GM19467 (cell line): ENCODE measurements around the gene TAF3.

Experiments
- ATAC-seq: cut with Tn5 transposase; IDR thresholded peaks from one replicate; pipeline ENCODE4 v1.9.1; 2021; ENCODE audit warnings: mild to moderate bottlenecking, moderate library complexity; ENCODE audit not compliant: unreplicated experiment

Gene TAF3

GRCh38 chr10:8043569-8044306 lies 225.4 kb downstream of the TAF3 start:
- no peak for ATAC-seq

- no peak for ATAC-seq
Measured at GRCh38 chr10:8044331-8044907, 226.1 kb downstream of the TAF3 start.

DNA sequence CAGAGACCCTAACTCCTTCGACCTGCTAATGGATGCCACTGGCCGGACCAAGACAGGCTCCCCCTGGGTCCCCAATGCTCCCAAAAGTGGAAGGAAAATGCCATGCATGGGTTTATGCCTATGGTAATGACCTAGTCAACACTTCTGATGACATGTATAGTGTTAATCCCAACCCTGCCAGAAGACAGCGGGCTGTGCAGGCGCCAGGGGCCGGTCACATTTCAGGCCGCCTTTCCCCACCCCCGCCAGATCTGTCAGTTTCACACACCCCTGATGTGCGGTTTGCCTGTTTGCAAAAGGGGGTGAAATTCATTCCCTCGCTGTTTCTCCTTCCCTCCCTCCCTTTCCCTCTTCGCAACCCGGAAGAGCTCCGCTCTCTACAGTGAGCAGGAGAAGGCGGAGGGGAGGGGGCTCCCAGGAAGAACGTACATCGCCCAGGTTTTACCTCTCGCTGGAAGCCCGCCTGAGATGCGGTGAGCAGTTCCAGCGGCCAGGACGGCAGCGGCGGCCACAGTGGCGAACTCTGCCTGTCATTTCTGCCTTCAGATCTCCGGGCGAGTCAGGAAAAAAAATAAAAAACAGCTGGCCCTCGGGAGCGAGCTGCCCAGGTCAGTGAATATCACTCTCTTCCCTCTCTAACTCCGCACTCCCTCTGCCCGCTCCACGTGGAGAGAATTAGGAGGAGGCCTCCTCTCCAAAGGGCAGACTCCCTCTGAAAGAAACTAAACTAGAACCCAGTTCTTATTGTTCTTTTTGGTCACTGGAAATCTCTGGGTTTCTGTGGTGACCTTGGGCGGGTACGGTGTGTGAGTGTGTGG lies 226.8 kb downstream of the TAF3 start:
- no peak for ATAC-seq

DNA sequence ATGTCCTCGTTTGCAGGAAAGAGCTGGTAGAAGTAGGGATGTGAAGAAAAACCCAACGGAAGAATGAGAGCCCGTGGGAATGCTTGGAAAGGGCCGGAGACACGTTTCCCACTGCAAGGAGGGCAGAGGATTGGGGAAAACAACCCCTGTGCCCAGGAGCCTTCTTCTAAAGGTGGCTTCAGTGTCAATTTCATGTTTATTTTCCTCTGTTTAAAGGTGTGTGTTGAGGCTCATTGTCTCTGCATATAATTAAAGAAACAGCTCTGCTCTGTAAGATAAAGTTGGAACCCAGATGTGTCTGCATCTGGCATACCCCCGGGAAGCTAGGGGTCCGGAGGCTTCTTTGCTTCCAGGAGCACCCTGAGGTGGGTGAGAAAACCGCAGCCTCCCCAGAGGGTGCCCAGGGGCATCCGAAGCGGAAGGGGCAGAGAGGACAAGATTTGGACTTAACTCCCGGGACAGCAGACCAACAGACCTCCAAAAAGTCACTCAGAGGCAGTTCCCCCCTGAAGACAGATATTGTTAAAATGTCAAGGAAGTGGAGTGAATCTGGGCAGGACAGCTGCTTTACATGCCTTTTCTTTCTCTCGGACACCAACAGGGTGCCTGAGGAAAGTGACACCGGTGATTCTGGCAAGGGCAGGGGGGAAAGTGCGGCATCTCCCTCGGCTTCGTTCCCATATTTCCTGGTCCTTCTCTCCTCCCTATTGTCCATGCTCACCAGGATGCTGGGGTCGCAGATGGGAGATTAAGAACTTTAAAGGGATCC lies 227.6 kb downstream of the TAF3 start:
- ATAC-seq: no peak

DNA sequence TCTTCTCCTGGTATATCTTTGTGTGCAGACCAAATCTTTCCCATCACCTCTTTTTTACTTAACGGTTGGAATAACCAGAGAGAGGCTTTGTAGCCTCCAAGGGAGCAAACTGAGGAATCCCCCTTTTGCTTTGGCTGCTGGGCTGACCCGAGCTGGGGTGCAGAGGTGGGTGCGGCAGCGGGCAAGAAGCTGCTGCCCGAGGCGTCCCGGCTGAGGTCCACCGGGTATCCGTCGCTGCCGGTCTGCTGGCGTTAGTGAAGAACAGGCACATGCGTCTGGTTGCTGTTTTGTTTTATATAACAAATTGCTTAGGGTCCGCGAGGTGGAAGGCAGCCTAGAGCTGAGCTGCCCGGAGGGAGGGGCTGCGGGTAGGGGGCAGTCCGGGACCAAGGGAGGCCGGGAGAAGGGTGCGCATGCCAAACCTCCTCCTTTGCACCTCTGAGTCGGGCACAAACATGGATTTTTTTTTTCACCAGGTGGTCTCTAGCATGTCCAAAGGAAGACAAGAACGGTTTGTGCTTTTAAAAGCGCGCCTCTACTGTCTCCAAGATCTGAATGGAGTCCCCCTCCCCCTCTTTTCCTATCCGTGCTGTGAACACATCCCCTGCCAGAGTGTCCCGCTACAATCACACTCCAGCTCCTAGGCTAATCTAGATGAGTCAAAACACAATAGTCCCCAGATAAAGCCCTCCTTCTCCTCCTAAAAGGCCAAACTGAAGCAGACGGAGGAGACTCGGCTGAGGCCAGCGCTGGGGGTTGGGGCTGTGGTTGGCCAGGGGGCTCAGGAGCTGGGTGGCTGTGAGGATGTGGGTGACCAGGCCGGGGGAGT lies 229.4 kb downstream of the TAF3 start:
- no peak for ATAC-seq

DNA sequence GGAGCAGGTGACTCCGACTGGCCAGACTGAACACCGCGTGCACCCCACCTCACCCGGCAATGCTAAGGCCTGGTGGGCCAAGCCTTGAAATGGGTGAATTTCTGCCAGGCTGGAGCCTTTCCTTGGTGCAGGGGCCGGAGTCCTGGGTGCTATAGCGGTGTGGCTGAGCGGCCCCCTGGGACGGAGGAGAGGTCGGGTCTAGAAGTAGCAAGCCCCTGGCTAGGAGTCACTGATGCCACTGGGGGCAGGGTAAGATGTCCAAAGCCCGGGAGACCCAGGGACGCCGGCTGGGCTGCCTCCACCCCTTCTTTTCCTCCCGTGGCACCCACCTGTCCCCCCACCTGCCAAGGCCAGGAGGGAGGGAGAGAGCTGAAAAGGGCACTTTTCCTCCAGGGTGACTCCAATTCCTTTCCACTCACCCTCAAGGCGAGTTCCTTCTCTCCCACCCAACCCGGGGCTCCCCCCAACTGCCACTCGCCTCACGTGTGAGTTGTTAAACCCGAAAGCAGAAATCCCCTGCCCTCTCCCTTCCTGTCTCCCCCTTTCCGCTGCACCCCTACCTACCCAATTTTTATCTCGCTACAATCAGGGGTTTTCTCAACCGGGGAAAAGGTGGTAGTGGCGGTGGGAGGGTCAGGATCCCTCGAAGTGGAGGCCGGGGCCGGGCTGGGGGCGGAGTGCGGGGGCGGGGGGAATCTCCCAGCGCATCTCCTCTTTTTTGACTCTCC lies 230.1 kb downstream of the TAF3 start:
- no peak for ATAC-seq

- no peak for ATAC-seq
Measured at GRCh38 chr10:8049045-8049864, 230.9 kb downstream of the TAF3 start.

DNA sequence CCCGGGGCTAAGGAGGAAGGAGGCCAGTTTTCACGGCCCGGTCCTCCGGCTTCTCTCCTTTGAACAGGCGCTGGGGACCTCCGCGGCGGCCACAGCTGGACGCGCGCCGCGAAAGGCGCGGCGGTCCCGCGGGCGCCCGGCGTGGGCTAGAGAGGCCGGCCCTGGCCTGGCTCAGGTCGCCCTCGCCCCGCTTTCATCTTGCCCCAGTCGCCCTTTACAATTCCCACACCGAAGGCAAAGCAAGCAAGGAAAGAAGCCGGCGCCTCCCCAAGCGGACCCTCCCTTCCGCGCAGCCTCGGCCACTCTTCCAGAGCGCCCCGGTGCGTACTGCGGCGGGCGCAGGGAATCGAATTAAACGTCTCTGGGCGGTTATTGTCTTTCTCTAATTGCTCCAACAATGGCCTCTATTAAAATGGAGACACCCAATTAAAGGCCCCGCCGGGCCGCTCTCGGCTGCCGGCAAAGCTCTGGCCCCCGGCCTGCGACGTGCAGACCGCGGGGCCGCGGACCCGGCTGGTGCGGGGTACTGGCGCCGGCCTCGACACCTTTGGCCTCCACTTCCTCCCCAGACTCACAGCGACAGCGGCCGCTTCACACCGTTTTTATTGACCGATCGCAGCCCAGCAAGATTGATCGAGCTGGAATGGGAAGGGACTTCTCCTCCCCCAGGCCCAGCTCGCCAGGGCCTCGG lies 231.7 kb downstream of the TAF3 start:
- ATAC-seq: no peak

DNA sequence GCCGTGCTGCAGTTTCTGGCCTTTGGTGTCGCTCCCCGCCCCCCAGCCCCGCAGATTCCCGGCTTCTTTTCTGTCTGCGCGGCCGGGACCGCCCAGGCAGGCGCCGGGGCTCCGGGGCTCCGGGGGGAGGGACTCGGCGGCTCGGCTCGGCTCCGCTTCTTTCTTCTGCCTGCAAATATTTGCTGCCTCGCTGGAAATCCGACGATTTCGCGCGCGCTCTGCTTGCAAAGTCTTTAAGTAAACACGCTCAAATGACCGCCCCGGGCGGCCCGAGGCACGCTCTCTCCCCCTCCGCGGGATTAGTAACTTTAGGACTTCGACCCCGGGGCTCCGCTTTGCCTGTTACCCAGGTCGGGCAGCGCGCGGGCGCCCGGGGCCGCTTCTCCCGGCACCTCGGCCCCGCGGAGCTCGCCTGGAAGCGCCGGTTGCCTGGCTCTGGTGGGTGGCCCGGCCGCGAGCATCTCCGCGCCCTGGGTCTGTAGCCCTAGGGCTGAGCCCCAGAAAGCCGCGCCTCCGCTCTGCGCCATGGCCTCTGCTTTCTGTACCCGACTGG lies 232.3 kb downstream of the TAF3 start:
- no peak for ATAC-seq

DNA sequence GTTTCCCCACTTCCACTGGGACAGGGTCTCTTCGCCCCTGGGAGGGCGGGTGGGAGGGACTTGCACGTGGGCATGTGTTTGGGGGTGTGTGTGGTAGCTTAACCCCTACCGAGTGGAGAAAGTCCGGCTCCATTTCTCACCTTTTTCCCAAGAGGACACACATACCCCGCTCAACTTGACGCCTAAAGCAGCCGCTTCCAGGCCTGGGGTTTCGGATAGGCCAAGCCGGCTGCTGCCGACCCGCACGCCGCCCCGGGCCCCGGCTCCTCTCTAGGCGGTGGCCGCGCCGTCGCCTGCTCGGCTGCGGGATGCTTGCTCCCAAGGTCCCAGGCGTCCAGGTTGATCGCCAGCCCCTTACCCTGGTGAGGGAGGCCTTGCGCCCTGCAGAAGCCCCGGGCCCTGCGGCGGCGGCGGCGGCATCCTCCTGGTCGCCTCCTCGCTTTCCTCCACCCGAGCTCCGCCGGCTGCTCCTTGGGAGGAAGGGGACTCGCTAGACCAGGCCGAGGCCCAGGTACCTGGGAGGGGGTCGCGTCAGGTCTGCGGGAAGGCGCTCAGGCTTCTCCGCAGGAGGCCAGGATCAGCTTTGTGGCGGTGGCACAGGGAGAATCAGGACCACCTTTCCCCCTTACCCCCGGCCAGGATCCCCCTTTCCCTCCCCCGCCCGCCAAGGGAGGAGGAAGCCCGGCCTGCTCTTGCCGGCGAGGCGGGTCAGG lies 233.0 kb downstream of the TAF3 start:
- ATAC-seq: no peak

GRCh38 chr10:8051851-8052257 lies 233.5 kb downstream of the TAF3 start:
- ATAC-seq: no peak

DNA sequence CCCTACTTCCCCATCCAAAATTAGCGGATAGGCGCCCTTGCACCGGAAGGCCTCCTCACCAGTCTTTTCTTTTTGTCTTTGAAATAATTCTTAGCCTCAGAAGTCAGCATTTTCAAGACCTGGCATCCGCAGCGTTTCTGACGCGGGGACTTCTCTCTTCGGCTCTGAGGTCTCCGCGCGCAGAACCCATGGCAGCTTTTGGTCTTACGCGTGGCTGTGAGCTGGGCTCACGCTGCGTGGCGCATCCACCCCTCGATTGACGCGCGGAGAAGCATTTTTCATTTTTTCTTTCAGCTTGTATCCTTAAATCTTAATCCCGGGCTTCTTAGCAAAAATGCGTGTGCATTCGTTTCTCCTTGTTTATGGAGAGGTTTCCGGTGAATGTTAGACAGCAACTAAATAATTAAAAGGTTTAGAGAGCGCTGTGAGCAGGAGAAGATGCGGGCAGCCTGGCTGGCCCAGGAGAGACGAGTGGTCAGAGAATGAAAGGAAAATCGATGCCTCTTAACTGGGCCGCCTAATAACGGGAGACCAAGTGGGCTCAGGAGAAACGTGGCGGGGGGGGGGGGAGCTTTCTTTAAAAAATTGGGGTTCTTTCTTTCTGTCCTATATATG lies 234.1 kb downstream of the TAF3 start:
- ATAC-seq: no peak

- no peak for ATAC-seq
Measured at GRCh38 chr10:8052956-8053445, 234.7 kb downstream of the TAF3 start.

GRCh38 chr10:8053446-8054243 lies 235.3 kb downstream of the TAF3 start:
- peak; percentile 68 for ATAC-seq

GRCh38 chr10:8054244-8054493 lies 235.9 kb downstream of the TAF3 start:
- peak; percentile 9 for ATAC-seq
